GM18498 (cell line): ENCODE data around the gene NMNAT2.

Source experiments
- ATAC-seq: cut with Tn5 transposase; IDR thresholded peaks from one replicate; pipeline ENCODE4 v1.9.1; 2021; ENCODE audit warnings: mild to moderate bottlenecking, moderate library complexity; ENCODE audit not compliant: unreplicated experiment

NMNAT2 gene

DNA sequence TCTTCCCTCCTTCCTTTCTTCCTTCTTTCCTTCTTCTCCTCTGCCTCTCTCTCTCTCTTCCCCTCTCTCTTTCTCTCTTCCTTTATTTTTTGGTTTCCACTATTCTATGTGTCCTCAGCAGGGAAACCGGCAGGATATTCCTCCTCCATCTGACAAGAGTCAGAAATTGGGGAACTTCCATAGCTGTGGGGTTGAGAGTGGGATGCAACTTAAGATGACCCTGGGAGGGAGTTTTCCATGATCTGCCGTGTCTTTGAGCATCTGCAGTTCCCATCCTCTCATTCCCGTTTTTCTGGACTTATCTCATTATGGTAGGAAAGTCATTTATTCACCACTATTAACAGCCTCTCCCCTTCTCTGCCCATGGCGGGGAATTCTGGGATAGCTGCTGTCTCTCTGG lies 98.6 kb downstream of the NMNAT2 start:
- ATAC-seq: no peak

DNA sequence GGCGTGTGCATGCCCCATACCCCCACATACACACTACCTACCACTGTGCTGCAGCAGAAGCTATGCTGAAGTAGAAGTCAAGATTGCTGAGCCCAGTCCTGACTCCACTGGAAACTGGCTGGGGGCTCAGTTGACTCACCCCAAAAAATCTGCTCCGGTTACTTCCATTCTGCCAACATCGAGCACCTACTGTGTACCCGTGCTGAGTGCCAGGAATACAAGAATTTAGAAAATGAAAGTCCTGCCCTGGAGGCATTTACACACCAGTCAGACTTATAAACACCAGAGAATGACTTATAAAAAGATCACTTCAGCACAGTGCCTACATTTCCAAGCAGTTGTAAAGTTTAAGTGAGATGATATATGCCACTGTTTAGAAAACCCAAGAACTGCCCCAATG lies 99.1 kb downstream of the NMNAT2 start:
- ATAC-seq: no peak

DNA sequence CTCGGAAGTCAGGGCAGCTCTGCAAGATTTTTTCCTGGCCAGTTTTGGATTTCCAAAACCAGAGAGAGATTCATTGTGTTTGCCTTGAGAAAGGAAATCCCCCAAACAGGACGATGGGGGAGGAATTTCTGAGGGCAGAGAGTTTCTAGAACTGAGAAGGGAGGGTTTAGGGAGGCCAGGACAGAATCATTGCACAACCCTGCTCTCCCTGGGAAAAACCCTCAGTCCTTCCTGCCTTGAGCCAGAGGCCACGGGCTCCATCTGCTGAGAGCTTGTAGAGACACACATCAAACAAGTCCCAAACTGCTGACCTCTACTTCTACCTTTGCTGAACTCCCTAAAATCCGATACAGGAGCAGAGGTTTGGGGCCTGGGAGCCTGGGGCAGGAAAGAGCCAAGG lies 99.7 kb downstream of the NMNAT2 start:
- ATAC-seq: no peak

DNA sequence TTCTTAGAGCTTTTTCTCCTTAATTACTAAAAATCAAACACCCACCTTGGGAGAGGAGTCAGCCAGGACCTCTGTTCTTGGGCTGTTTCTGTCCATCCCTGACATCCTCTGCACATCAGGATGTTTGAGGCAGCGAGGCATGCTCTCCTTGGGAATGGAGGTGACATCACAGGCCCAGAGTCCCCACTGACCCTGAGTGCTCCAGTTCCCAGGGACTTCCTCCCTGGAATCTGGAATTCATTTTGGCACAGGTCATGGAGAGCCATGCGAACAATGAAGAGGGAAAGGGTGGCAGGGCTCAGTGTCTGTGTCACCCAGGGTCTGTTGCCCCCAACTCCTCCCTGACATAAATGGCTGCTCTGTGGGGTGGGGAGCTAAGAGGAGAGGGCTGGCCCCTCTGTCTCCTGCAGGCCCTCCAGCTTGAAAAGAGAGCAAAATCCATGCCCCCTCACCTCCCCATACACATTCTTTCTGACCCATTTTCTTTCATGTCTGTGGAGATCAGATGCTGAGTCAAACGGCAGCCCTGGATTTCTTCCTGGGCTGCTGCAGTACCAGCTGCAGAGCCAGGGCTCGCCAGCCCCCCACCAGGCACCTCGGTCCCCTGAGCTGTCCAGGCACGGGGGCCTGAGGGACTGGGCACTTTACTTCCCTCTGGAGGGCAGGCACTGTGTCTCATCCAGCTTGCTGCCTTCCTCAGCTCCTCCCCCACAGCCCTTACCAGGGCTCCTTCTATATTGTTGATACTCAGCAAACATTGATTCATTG lies 102.0 kb downstream of the NMNAT2 start:
- no peak for ATAC-seq

DNA sequence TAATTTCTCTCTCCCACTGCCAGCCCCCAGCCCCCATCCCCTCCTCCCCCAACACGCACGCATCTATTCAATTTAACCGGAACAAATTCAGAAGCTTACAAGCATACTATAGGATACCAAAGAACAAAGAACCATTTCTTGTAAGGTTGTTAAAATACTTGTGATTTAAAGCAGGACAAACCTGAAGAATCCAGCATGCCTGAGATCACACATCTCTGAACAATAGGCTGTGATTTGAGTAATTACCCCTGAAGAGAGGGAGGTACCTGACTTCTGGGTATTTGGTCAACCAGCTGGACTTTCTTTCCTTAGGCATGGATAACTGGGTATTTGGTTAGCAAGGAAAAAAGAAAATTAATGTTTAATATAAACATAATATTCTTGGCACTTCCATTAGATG lies 105.1 kb downstream of the NMNAT2 start:
- no peak for ATAC-seq

DNA sequence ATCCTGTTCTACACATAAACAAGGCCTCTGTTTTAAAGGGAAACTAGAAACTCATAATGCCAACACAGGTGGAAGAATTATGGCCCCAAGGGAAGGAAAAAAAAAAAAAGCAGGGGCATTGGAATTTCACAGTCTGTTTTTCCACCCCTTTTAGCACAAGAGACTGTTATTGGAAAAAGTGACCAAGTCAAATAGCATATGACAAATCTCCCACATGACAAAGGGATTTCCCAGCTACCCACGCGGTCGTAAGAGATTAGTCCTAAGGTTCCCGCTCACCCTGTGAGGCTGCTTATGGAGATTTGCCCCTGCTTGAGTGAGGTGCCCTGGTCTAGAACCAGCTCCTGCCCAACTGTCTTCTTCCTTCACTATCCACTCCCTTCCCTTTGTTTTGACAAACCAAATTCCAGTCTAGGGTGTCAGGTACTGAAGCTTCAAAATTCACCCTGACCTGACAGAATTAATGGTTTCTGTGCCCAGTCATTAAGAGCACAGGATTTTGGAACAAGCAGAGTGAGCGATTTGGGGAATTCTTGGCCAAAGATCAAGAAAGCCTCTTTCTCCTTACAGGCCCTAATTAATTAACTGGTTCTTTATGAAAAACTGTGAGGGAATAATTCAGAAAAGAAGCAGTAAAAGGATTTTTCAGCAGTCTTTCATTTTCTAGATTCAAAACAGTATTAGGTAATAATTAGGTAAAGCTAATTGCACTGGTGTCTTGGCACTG lies 107.3 kb downstream of the NMNAT2 start:
- ATAC-seq: no peak

DNA sequence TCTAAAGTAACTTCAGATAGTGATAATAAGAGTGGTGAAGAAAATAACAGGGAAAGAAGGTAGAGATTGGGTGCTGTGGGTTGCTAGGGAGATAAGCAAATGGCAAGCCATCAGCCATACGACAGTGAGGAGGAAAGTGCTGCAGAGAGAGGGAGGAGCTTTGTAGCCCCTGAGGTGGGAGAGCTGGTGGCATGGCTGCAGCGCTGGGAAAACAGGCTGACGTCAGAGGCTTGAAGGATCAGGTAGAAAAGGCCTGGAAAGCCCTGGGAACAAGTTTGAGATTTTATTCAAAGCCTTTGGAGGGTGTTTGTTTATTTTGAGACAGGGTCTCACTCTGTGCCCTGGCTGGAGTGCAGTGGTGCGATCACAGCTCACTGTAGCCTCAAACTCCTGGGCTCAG lies 109.5 kb downstream of the NMNAT2 start:
- no peak for ATAC-seq

DNA sequence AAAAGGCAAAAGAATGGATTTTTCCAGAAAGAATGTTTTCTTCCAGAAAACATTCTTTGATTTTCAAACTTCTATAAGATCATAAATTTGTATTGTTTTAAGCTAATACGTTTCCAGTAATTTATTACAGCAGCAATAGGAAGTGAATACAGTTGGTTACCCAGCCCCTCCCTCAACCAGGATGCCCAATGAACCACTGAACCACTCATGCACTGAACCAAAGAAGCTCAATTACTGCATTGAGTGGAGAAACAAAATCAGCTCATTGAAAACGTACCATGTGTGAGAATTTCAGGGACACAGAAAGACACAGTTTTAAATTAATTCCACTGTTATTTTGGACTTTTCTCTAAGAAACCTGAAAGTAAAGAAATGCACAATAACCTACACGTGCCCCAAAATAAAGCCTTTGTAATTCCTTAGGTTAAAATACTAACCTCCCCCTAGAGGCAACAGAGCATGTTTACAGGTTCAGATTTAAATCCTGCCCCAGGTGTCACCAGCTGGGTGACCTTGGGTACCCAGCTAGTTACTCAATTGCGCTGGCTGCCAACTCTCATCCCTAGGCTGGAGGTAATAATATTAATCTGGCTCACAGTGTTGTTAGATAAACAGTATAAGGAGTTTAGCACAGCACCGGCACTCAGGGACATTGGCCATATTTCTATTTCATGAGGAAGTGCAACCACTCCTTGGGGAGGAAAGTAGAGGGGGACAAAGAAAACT lies 111.7 kb downstream of the NMNAT2 start:
- no peak for ATAC-seq

DNA sequence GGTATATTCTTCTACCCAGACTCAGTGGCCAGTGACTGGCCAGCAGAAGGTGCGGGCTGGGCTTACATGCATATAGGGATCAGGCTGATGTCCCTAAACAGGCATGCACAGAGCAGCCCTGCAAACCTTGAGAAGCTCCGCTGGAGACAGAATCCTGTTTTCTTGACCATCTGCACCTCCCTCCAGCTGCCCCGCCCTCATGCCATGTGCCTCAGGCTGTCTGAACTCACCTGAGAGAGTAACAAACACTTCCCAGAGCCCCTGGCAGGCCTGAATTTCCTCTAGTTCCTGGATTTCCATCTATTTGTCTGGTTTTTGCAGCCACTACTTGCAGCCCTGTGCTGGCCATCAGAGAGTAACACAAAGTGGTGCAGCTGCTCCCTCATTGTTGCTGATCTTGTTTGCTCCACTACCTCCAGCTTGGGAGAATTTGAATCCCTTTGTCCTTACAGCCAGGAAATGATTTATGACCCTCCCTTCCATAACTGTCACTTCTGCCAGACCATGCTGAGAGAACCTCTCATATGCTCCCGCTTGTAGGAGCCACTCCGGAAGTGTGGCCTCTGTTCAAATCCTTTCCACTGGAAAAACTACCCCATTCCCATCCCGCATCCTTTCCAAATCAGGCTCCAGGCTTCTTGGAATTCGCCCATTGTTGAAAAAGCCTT lies 113.6 kb downstream of the NMNAT2 start:
- ATAC-seq: no peak

DNA sequence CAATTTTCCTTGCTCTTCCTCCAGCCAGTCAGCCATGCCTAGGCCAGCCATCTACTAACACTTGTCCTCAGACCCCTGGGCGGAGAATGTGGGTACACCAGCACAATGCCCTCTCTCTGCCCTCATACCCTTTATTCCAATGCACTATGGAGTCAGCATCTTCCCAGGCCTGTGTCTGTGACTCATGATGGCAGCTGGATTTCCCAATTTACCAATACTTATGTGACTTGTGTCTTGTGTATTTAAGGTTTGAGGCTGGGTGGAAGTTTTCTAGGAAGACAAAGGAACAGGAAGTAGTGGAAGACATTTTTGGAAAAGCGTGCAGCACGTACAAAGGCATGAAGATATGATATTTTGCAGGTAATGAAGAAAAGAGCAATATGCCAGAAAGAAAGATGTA lies 114.3 kb downstream of the NMNAT2 start:
- ATAC-seq: no peak

DNA sequence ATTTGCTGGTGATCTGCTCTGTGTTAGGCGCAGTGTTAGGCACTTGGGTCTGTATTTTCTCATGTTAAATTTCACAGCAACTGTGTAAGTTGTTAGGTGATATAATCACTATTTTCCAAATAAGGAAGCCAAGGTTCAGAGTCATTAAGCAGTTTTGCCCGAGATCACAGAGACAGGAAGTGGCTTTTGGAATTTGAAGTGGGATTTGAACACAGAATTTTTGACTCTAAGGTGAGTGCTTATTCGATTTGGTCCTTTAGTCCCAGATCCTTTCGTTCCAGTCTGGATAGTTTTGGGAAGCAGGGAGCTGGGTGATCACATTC lies 114.9 kb downstream of the NMNAT2 start:
- ATAC-seq: no peak

DNA sequence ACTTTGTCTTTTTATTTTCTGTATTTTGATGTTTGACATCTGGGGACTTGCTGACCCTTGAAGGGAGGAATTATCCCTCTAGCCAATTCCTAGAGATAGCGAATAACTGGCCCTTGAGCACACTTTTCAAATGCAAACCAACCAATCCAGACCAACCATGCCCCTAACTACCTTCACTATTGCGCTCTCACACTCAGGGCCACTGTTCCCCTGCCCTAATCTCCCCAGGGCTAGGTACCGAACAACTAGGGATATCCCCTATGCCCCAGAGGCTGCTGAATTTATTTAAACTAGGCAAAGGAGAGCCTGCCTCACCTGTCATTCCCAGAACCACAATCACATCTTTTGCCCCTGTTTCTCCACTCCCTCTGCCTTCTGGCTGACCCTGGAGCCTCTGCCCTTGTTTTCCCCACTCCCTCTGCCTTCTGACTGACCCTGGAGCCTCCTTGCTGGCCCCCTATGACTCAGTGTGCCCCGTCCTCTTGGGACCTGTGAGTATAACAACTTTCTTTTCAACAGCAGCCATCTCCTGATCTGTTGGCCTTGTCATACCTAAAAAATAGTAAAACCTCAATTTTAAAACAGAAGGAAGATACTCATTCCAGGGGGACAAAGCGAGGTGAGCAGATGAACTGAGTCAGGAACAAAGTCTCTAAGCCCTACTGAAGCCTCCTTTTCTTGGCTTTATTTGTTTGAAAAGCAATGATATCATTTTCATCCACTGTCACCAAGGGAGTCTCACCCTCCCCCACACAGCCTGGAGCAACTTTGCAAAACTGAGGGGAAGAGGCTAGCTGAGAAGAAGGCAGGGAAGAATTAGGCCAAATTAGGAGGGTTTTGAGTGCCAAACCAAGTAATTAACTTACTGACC lies 115.5 kb downstream of the NMNAT2 start:
- no peak for ATAC-seq

DNA sequence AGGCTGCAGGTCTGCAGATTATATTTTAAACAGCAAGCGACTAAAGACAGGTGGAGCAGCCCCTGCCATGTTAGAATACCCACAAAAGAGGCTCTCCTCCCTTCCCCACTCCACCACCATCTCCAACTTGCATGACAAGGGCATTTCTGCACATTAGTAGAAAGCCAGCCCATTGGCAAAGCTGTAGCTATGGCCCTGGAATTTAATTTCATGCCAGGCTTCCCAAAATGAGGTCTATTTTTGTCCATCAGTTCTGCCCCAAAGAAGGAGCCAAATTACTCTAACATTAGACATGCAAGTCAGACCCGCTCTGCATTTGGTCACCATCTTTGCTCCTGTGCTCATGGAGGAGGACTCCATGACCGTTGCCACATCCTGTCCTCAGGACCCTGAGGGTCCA lies 116.9 kb downstream of the NMNAT2 start:
- no peak for ATAC-seq

DNA sequence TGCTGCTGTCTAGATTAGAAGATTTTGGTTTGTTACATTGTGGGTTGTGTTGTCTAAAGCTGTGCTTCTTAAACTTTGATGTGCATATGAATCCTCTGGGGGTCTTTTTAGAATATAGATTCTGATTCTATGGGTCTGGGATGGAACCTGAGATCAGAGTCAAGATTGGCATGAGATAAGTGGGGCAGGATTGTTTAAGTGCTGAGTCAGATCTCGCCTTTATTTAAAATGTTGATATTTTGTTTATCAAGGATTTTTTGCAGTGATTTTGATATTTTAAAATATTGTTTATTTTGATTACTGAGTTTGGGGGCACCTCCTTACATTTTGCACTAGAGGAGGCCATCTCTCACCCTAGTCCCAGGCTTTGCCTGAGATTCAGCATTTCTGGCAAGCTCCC lies 117.4 kb downstream of the NMNAT2 start:
- no peak for ATAC-seq

DNA sequence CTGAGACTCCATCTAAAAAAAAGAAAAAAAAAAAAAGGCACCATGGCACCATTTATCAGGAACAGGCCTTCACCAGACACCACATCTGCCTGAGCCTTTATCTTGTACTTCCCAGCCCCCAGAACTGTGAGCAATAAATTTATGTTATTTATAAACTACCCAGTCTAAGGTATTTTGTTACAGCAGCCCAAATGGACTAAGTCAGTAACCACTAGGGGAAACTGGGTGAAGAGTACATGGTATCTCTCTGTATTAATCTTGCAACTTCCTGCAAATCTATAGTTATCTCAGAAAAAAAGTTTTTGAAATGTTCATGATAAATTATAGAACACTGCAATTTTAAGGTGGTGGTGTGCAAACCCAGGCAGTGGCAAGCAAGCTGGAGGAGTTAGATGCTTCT lies 117.8 kb downstream of the NMNAT2 start:
- ATAC-seq: no peak

DNA sequence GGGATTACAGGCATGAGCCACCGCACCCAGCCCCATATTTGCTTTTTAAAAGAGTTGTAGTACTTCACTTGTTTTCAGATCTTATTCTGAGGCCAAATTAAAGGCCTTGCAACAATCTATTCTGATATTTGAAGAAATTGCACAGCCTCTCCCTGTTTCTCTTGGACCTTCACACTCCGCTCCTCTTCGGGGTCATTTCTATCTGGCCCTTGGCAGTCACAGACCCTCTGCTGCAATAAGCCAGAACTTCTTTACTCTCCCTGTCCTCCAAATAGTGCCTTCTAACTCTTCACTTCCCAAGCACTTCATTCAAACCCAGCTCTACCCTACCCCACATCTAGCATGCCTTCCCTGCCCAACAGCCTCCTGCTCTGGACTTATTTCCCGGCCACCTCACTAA lies 121.4 kb downstream of the NMNAT2 start:
- ATAC-seq: no peak

DNA sequence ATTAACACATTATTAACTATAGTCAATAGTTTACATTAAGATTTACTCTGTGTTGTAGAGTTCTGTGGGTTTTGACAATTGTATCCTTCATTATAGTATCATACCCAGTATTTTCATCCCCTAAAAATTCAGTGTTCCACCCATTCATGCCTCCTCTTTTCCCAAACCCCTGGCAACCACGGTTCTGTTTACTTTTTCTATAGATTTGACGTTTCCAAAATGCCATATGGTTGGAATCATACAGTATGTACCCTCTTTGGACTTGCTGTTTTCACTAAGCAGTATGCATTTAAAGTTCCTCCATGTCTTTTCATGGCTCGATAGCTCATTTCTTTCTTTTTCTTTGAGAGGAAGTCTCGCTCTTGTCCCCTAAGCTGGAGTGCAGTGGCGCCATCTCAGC lies 122.7 kb downstream of the NMNAT2 start:
- no peak for ATAC-seq

DNA sequence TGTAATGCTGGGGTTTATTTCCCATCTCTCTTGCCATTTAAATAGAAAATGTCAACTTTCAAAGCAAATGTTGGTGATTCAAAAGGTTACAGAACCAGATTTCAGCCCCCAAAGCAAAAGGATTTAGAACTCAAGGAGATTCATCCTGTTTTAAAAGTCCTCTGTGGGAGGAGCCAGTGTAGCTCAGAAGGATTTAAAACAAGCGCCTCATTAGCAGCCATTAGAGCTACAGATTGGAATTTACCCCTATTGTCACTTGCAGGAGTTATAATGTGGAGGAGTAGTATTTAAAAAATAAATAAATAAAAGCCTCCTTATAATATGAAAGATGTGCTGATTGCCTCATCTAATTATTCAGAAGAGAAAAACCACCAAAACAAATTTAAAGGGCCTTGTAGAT lies 124.3 kb downstream of the NMNAT2 start:
- no peak for ATAC-seq

DNA sequence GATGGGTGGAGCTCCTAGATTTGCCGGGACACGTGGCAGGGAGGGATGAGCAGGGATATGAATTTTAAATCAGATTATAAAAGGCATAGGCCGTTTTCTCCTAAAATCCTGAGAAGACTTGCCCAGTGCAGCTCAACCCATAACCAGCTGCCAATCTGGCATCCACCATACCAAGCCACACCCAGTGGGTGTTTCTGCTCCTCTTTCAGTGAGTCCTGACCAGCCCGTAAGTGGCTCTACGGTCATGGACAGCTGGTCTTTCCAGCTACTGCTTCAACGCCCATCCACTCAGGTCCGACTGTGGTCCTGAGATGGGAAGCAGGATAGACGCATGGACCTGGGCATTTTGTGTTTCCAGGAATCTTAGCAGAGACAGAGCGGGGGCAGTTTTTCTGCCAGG lies 124.9 kb downstream of the NMNAT2 start:
- no peak for ATAC-seq

DNA sequence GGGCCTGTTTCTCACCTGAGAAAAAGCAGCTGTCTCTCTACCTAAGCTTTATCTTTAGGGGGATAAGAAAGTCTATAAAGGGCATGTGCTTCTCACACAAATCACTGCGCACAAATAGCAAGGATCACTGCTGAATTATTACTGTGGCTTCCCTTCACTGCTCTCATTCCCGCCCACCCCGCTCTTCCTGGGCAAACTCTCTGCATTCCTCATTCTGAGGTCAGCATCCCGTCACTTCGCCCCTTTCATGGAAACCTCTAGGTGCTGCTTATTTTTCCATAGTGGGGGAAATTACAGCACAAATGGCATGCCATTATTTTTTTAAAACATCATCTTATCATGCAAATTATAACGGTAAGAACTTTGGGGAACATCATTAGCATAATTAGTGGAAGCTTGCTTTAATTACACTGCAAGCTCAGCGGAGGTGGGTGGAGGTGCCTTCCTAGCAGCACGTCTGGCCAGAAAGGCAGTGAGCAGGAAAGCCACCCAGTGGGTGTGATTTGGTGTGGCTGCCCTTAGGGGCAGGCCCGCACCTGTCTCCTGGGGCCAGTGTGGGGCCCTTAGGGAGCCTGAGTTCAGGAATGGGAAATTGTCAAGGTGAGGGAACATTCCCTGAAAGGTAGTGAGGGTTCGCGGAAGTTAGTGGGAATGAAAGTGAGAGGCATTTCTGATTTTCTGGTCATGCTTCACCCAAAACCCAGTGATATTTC lies 126.2 kb downstream of the NMNAT2 start:
- no peak for ATAC-seq
